HG02840 (cell line): ENCODE data around the gene PEX5.

Experiments
- ATAC-seq: cut with Tn5 transposase; IDR thresholded peaks from one replicate; pipeline ENCODE4 v1.9.1; 2021; ENCODE audit warnings: mild to moderate bottlenecking, moderate library complexity, moderate number of reproducible peaks; ENCODE audit not compliant: unreplicated experiment, low FRiP score

The PEX5 gene

GRCh38 chr12:7189398-7190267 lies at the start of gene PEX5:
Gene PEX5, plus strand, starts transcription at chr12:7189686. Its CDS starts 692 bp downstream, at chr12:7190378.
- peak; percentile 89 for ATAC-seq

- ATAC-seq: no peak
Observed at GRCh38 chr12:7141351-7142005, 48.0 kb upstream of the PEX5 start.

DNA sequence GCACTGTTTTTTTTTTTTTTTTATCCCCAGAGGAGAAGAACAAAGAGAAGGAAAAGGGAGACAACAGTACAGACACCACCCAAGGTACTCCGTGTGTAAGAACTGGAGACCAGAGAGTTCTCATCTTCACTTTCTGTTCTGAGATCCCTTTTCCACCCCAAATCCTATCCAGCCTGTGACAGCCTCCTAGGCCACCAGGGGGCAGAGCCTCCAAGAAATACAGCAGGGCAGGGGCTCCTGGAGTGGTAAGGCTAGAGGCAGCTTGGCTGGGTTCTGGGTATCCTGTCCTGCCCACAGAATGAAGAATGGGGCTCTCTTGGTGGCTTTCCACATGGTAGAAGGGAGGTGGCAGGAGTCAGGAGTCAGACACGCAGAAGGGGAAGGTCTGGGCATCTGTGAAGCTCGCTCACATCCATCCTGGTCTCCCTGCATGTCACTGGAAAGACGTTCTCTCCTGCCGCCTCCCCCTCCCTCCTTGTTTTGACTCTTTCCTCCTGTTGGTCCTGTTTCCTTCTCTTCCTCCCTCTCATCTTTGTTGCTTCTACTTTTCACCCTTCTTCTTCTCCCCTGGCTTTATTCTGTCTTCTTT lies 47.3 kb upstream of the PEX5 start:
- ATAC-seq: no peak

GRCh38 chr12:7142809-7143465 lies 46.5 kb upstream of the PEX5 start:
- no peak for ATAC-seq

DNA sequence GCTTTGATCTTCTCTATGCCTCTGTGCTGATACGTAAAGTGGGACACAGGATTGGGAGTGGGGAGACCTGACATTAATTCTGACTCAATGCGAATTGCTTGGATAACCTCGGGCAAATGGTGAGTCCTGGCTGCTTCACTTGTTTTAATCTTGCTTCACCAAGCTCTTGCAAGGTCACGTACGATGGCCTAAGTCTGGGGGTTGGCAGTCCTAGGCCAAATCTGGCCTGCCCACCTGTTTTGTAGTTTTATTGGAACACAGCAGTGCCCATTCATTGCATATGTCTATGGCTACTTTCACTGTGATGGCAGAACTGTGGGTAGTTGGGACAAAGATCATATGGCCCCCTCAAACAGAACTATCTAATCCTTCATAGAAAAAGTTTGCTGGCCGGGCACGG lies 45.9 kb upstream of the PEX5 start:
- ATAC-seq: no peak

GRCh38 chr12:7144414-7145120 lies 44.9 kb upstream of the PEX5 start:
- ATAC-seq: no peak

DNA sequence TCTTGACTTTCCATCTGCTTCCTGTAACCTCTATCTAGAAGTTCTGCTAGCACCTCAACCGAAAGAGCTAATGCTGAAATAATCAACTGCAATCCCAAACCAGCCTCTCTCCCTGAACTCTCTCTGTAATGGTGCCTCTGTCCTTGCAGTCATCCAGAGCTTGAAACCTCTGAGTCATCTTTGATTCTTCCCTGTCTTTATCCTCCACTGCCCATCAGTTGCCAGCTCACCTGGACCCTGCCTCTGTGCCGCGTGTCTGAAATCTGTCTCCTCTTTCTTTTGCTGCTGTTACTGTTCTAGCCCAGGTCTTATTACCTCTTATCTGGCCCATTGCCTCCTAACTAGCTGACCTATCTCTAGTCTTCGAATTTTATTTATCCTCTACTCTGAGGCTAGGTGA lies 43.8 kb upstream of the PEX5 start:
- no peak for ATAC-seq

GRCh38 chr12:7146228-7146627 lies 43.3 kb upstream of the PEX5 start:
- no peak for ATAC-seq

GRCh38 chr12:7146906-7147305 lies 42.6 kb upstream of the PEX5 start:
- ATAC-seq: no peak

GRCh38 chr12:7150356-7150755 lies 39.1 kb upstream of the PEX5 start:
- no peak for ATAC-seq

DNA sequence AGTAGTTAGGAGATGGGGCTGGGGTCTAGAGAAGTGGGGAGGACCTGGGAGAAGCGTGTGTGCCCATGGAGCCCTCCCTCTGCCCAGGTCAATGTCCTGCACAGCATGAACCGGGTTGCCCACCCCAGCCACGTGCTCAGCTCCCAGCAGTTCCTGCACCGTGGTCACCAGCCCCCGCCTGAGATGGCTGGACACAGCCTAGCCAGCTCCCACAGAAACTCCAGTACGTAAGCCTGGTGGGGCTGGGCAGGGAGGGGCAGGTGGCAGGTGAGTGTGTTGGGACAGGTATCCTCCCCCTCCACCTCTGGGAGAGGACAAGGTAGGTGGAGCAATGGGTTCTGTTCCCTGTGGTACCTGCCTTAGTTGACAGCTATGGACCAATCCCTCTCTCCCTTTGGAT lies 38.6 kb upstream of the PEX5 start:
- no peak for ATAC-seq

GRCh38 chr12:7151532-7151931 lies 38.0 kb upstream of the PEX5 start:
- ATAC-seq: no peak

DNA sequence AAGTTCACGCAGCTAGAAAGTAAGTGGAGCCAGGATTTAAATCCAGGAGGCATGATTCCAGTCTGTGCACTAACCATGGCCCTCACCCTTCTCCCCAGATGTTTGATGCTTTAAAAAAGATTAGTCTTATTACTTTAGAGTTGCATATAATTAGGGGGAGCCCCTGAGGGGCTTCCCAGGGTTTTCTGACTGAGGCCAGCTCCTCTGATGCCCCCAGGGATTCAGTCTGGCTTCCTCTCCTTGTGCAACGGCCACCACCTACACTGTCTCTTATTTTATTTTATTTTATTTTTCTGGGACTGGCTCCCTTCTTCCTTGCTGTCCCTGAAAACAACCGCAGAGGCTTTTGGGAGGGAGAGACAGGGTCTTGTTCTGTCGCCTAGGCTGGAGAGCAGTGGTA lies 36.7 kb upstream of the PEX5 start:
- no peak for ATAC-seq

- ATAC-seq: no peak
Observed at GRCh38 chr12:7154042-7154441, 35.4 kb upstream of the PEX5 start.

- ATAC-seq: no peak
Observed at GRCh38 chr12:7154901-7155470, 34.5 kb upstream of the PEX5 start.

DNA sequence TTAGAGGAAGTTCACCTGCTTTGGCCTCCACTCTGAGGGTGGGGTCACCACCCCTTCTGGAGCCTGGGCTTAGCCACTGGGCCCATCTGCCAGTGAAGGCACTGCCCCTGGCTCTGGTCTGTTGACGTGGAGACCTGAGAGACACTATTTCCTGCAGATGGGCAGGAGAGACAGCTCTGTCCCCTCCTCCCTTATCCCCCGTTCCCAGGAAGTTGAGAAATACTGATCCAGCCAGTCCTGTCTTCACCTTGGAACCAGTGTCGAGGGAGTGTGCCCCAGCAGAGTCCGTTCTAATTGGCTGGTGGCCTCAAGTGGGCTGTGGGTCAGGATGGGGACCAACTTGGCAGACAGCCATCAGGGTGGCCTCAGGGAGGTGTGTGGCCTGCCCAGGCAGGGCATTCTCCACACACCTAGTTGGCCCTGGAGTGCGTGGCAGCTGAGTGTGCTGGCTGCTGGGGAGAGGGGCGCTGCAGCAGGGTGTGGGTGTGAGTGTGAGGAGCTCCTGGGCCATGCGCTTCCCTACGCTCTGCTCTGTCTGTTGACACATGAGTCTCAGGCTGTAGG lies 33.9 kb upstream of the PEX5 start:
- no peak for ATAC-seq

GRCh38 chr12:7156259-7157197 lies 33.0 kb upstream of the PEX5 start:
- no peak for ATAC-seq

- no peak for ATAC-seq
Observed at GRCh38 chr12:7157391-7157790, 32.1 kb upstream of the PEX5 start.
